HG02885 (cell line): ENCODE results near the gene SRPK3.
"Not testable (repeated sequence)": the region's sequence is repeated elsewhere in the genome, so short reads cannot be mapped to it uniquely, and the experiment has no call there.

ENCODE experiments used
- ATAC-seq: cut with Tn5 transposase; IDR thresholded peaks from one replicate; pipeline ENCODE4 v1.9.1; 2021; ENCODE audit warnings: mild to moderate bottlenecking; ENCODE audit not compliant: unreplicated experiment, poor library complexity

Gene SRPK3

DNA sequence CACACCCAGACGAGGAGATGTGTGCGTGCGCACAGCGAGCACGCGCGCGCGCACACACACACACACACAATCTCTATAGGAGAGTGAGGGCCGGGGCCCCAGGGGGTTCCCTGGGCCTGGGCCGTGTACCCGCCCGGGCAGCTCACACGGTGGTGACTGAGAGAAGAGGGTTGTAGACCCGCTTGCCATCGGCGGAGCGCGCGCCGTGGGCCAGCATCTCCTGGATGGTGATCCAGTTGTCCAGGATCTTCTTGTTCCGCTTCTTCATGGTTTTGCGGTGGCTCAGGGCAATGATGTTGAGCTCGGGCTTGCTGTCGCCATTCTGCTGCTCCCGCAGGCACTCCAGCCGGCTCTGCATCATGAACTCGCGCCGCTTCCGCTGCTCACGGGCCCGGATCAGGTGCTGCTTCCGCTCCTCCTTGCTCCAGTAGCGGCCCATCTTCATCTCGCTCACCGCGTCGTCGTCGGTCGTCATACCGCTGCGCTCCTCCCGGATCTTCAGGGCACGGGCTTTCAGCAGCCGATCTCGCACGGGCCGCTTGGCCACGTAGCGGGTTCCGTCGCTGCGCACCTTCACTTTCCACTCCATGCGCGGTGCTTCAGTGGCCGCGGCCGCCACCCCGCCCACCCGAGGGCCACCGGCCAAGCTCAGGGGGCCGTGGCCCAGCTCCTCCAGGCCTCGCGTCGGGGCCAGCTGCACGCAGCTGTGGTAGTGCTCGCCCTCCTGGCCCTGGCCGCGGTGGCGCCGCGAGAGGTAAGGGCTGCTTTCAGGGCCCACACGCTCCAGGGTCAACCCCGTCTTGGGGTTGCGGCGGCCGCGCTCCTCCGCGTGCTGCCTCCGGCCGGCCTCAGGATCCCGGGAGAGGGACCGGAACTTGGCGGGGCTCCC, 22.6 kb downstream of the SRPK3 start:
- ATAC-seq, result no peak

DNA sequence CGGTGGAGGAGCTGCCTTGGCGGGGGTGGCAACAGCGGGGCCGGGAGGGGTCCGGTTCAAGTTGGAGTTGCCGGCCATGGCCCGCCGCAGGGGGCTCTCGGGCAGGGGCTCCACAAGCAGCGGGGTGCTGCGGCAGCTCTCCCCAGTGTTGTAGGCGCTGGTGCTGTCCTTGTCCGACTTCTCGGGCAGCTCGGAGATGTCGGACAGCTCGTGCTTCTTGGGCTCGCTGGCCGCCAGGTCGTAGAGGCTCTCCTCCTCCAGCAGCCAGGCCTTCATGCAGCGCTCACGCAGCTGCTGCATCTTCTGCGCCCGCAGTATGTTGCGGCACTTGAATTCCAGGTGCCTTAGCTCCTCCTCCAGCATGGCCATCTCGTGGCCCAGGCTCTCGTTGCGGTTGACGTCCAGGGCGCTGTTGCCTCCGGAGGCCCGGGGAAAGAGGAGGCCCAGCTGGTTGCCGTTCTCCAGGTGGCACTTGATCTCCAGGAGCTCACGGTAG, 23.3 kb downstream of the SRPK3 start:
- no peak for ATAC-seq

DNA sequence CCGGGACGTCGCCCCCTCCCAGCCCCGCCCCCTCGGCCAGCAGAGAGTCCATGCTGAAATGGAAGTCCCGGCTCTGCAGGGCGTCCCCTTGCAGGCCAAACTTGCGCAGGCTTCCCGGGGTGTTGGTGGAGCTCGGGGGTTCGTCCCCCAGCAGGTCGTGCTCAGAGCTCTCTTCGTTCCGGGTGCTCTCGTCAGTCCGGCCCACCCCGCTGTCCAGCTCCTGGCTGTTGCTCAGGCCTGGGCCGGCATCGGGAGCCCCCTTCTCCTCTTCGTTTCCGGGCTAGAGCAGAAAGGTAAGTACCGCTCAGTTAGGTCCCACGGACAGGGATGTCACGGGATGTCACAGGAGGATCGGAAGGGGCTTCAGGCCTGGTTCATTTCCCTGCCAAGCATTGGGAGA, 23.8 kb downstream of the SRPK3 start:
- no peak for ATAC-seq

DNA sequence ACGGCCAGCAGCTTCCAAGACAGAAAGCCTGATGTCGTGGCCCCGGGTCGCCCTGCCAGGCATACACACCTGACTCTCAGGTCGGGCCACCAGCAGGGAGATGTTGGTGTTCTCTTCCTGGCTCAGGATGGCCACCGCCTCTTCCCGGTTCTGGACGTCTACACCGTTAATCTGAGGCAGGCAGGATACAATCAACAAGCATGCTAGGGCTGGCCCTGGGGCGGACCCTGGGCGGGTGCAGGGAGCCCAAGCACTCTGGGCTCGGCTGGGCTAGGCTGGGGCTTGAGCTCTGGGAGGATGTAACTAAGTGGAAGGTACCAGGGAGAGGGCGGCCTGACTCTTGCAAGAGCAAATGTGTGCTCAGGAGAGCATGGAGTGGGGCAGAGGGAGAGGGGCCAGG, 24.6 kb downstream of the SRPK3 start:
- no peak for ATAC-seq

DNA sequence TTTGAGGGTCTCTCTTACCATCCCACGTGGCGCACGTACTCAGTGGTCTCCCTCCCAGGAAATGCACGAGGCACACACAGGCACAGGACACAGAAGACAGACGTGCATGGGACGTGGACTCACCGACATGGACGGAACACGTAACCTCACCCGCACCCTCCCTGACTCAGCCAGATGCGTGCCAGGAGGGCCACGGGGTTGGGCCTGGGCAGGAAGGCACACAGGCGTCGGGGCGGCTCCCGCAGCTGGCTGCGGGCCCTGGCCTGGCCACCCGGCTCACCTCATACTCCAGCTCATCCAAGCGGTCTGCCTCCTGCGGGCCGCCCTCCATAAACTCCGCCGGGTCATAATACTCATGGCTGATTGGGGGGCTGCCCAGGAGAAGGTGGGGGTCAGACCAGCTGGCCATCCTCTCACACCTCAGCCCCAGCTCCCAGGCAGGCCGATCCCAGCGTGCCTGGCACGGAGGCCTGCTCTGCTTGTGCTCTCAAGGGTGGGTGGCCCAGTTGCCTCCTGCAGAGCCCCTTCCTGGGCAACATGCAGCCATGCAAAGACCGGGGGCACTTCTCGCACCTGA, 26.2 kb downstream of the SRPK3 start:
- ATAC-seq, result no peak

DNA sequence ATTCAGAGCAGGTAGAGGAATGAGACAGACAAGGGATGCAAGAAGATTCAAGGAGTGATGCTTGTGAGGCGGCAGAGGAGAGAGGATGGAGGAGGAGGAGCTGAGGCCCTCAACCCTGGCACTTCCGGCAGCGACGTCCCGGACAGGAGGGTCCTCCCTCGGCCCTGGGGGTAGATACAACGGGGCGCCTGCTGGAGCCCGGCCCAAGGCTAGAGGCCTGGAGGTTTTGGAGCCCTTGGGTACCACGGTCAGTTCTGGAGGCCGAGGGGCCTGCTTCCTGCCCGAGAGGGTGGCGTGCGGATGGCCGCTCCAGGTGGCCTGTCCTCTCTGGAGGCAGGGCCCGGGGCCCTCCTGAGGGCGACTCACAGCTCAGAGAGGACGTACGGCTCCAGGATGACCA, 27.1 kb downstream of the SRPK3 start:
- no peak for ATAC-seq

DNA sequence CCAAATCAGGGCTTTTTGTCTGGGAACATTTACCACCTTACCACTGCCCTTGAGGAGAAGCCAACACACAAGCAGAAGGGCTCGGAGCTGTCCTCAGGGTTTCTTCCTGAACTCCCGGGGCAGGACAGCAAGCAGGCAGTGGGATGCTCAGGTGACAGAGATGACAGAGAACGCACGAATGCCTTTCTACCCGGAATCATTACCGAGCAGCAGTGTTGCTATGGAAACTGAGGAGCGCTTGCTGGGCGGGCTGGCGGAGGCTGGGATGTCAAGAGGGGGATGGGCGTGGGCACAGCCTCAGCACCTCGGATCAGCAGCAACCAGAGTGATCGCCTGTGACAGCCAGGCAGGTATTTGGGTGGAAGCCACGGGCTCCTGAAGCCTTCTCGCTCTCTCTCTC, 31.4 kb downstream of the SRPK3 start:
- ATAC-seq, result no peak

DNA sequence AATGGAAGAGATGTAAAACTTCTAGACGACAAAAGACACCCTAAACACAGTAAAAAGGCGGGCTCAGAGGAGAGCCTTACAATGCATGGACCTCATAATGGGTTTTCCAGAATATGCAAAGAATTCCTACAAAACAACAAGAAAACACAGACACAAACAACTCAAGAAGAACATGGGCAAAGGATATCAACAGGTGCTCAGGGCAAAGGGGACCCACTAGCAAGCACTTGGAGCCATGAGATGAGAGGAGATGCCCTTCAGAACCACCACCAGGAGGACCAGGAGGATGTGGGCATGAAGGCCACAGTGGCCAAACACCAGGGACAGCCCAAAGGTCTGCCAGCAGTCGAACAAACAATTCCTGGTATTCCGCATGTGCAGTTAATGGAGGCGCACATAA, 32.3 kb downstream of the SRPK3 start:
- no peak for ATAC-seq

DNA sequence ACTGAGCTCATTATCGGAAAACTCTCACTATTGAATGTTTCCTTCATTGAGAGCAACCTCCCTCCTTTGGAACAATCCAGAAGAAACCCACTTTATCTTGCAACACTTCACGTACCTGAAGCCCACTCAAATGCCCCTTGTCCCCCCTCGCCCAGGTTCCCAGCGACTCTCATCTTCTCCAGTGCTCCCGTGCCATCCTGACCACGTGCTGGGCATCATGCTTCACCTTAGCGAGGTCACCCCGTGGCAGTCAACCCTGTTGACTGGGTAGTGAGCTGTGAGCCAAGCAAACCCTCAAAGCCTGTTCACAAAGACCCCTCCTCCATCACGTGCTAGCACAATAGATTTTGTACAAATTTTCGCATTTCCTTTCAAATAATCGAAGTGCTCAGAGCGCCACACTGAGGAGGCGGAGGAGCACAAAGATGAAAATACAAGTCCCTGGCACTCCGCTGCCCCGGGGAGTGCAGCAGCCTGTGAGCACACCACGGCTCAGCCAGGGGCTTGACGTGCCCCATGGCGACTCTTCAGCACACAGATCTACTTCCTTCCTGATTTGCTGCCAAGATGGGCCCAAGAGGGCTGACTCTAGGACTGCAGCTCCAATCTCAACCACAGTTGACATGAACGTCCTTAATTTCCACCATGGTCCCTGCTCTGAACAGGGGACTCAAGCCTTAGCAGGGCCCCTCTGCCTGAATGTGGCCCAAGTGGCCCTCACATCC, 33.9 kb downstream of the SRPK3 start:
- no peak for ATAC-seq

DNA sequence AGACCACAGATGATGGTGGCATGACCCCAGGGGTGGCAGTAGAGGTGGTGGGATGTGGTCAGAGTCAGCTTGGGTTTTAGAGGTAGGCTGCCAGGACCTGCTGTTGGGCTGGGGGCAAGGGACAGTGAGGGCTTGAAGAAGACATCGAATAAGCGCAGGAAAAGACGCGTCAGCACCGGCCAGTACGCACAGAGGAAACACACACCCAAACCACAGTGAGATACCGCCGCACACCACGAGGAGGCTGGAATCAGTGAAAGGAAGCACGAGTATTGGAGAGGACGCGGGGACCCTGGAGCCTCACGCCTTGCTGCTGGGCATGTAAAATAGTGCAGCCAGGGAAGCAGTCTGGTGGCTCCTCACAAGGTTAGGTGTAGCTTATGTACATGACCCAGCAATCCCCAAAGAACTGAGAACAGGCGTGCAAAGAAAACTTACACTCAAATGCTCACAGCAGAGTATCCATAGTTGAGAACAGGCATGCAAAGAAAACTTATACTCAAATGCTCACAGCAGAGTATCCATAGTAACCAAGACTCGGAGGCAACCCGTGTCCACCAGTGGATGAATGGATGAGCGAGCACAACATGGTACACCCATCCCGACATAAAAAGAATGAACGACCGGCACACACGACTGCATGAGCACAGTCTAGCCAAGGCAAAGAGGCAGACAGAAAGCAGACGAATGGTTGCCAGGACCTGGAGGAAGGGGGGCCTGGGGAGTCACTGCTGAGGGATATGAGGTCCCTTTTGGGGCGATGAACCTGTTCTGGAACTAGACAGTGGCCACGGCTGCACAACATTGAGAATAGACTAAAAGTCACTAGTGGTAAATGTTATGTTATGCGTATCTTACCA, 36.2 kb downstream of the SRPK3 start:
- ATAC-seq, result no peak

DNA sequence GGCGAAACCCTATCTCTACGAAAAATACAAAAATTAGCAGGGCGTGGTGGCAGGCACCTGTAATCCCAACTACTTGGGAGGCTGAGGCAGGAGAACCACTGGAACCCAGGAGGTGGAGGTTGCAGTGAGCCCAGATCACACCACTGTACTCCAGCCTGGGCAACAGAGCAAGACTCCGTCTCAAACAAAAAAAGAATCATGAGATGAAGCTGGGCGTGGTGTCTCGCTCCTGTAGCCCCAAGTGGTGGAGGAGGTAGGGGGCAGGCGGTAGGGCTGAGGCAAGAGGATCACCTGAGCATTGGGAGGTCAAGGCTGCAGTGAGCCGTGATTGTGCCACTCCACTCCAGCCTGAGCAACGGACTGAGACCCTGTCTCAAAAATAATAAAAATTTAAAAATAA, 37.2 kb downstream of the SRPK3 start:
- not testable (repeated sequence) for ATAC-seq

DNA sequence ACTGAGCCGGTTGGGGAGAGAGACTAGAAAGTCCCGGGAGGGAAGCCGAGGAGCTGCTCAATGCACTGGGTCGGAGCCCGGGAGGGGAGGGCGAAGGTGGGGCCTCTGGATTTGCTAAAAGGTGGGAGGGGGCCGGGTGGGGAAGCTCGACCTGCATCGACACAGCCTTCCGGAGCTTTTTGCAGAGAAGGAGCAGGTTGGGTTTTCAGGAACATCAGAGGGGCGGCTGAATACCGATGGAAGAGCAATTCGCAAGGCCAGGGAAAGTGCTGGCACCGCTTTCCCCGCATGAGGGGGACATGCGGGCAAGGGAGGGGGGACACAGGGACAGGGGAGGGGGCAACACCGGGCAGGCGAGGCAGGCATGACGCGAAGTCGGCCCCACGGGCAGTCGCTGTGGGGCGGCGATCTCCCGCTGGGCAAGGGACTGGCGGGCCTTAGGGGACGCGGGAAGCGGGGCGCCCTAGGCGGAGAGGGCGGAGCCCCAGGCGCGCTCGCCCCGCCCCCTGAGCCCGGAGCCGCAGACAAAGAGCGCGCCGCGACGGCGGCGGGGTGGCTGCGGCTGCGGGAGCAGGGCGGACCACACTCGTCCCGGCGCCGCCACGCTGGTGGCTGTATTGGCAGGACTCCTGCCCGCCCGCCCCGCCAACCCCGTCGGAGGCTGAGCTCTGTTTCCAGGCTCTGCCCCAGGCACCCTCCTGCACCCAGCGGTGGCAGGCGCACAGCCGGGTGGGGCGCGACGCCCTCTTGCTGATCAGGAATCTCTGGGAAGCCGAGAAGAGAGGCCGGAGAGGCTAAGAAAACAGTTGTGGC, 37.9 kb downstream of the SRPK3 start:
- ATAC-seq, result no peak

DNA sequence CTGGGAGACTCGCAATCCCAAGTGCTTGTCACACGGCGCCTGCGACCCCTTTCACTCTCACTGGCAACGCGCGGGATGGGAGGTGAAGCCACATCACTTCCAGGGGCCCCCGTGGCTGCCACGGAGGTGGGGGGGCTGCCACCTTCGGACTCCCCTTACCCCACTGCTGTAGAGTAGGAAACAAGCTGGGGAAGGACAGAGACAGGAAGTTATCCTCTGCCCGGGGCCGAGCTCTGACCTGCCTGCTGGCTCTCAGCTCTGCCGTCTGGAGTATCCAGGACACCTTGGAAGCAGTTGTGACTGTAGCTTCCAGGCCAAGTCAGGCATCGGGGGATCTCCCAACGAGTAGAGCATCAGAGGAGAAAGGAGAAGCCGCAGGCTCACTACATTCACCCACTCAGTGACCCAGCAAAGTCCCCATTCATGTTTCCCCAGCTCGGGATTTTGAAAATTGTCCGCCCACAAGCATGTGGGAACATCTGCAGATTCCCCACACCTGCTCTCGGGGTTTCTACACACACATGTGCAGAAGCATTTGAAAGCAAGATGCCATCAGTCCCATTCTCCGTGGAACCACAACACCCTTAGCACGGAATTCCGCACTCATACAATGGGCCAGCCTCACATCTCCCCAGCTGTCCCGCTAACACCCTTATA, 38.7 kb downstream of the SRPK3 start:
- ATAC-seq, result no peak

DNA sequence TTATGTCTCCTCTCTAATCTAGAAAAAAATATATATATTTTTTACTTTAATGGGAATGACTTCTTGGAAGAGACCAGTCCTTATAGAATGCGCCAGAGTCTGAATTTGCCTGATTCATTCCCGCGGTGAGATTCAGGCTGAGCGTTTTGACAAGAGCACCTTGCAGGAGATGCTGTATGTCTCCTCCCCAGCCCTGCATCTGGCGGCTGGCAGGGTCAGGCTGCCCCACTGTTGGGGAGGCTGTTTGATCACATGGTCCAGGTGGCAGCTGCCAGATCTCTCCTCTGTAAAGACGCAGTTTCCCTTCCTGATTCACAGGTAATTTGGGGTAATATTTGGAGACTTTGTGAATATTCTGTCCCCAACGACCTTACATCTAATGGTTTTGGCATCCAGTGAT, 39.8 kb downstream of the SRPK3 start:
- no peak for ATAC-seq

DNA sequence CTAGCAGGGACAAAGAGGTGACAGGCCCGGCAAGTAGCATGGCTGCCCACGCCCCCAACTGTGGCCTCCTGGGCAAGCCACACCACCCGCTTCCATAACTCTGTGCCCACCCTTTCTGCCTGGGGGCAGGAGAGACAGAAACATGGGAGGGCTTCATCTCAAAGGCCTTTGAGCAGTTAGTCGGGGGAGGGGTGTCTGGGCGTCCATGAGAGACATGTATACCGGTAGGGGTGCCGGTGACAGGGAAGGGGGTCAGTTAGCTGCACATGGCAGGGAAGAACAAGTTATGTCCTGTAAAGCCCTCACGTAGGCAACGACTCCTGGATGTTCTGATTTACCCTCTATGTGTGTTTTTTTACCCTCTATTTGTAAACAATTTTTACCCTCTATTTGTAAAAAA, 40.2 kb downstream of the SRPK3 start:
- no peak for ATAC-seq

DNA sequence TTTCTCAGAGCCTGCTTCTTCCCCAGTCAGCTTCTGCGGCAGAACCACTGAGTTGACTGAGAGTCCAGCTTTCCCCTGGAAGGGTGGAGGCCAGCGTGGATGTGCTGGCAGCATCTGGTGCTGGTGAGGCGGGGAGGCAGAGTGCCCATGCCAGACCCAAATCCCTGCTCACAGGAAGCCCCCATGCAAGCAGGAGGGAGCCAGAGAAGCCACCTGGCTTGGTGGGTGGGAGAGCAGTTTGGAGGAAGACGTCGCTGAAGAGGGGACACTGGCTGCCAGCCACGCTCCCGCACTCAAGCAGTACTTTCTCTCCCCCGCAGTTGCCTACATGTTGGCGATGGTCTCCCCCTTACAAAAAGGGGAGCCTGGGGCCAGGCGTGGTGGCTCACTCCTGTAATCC, 43.5 kb downstream of the SRPK3 start:
- no peak for ATAC-seq

DNA sequence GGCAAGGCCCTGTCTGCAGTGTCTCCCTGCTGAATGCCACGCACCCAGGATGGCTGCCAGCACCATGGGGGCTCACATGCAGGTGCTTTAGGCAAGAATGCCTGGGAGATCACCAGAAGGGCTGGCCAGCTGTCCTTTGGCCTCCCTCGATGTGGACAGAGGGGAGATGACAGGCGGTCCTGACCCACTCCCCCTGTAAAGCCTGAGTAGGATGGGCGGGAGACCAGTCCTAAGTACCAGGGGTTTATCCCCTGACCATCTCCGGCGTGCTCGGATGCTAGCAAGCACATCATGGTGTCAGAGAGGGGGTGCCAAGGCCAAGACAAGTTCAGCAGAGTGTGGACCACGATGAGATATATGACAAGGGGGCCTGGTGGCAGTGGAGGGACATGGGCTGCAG, 44.2 kb downstream of the SRPK3 start:
- no peak for ATAC-seq

DNA sequence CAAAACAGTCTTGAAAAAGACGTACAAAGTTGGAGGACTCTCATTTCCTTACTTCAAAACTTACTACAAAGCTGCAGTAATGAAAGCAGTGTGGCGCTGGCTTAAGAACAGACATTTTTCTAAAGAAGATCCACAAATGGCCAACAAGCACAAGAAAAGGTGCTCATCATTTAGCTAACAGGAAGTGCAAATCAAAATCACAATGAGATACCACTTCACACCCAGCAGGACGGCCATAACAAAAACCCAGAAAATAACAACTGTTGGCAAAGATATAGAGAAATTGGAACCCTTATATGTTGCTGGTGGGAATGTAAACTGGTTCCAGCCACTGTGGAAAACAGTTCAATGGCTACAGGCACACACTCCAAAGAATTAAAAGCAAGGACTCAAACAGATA, 46.2 kb downstream of the SRPK3 start:
- ATAC-seq, result no peak

DNA sequence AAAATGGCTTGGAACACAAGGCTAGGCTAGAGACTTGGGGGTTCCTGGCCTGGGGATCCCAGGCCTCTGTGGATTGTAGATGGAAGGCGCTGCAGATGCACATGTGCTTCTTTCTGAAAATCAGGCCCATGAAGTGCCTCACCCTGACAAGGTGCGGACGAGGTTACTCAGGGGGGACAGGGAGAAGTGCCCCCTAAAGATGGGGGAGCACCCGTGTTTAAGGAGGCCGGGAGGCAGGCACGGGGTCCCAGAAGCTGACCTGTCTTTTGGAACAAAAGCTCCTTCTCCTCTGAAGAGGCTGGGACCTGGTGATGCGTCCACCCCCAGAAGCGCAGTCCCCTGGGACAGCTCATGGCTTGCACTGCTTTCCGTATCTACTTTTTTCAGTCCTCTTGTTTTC, 47.1 kb downstream of the SRPK3 start:
- ATAC-seq, result no peak
